ENCODE measurements around the gene PTPRD. TPM values are rescaled to one million over a fixed set of nuclear protein-coding genes. Genes with fewer than 3 reads are reported as not detected.
"Not testable (repeated sequence)": the region's sequence is repeated elsewhere in the genome, so short reads cannot be mapped to it uniquely, and the experiment has no call there.

Gene PTPRD
- total and polyA plus RNA-seq, 4 donors: 97.4 to 229 (median 161) TPM

GRCh38 chr9:10525972-10526371, 86.8 kb downstream of the PTPRD start:
- Histone ChIP-seq H3K27ac (ENCODE audit: low read depth, low read length) (no peak overlapping the region), H3K4me1 (ENCODE audit: control insufficient read depth, insufficient read depth, low read length) (no peaks in the 10 kb centered on the region), H3K36me3 (ENCODE audit: control insufficient read depth, insufficient read depth, low read length) (no peaks in the 10 kb centered on the region), H3K9me3 (ENCODE audit: control insufficient read depth, insufficient read depth, low read length) (no peaks in the 10 kb centered on the region), H3K4me3 (ENCODE audit: low read depth, low read length) (no peak overlapping the region), H3K27me3 (ENCODE audit: control insufficient read depth, insufficient read depth, low read length) (no peaks in the 10 kb centered on the region)
- DNase-seq (ENCODE audit: low read depth in 4 of 6, low spot score in 6 of 6): no peak
- no CpG with 5 or more reads among the region's 1 CpG for WGBS (ENCODE audit: insufficient coverage)

- WGBS (ENCODE audit: insufficient coverage): no CpG with 5 or more reads among the region's 5 CpGs
- Histone ChIP-seq H3K4me1 (ENCODE audit: control insufficient read depth, insufficient read depth, low read length) (no peaks in the 10 kb centered on the region), H3K9me3 (ENCODE audit: control insufficient read depth, insufficient read depth, low read length) (no peaks in the 10 kb centered on the region), H3K36me3 (ENCODE audit: control insufficient read depth, insufficient read depth, low read length) (no peaks in the 10 kb centered on the region), H3K27me3 (ENCODE audit: control insufficient read depth, insufficient read depth, low read length) (no peaks in the 10 kb centered on the region), H3K27ac (ENCODE audit: low read depth, low read length) (no peak overlapping the region), H3K4me3 (ENCODE audit: low read depth, low read length) (no peak overlapping the region)
- DNase-seq (ENCODE audit: low read depth in 4 of 6, low spot score in 6 of 6): peak in 1 of 6 donors; percentile 30
These were observed 89.6 kb downstream of the PTPRD start for GRCh38 chr9:10523164-10523563.

- 100% methylated on average over 1 of the region's 3 CpGs for WGBS (ENCODE audit: insufficient coverage)
- no peaks in the 10 kb centered on the region for H3K27me3 ChIP-seq (ENCODE audit: control insufficient read depth, insufficient read depth, low read length)
- H3K4me1 ChIP-seq (ENCODE audit: control insufficient read depth, insufficient read depth, low read length): no peaks in the 10 kb centered on the region
- H3K27ac ChIP-seq (ENCODE audit: low read depth, low read length): no peak overlapping the region
- H3K9me3 ChIP-seq (ENCODE audit: control insufficient read depth, insufficient read depth, low read length): no peaks in the 10 kb centered on the region
- no peak overlapping the region for H3K4me3 ChIP-seq (ENCODE audit: low read depth, low read length)
- H3K36me3 ChIP-seq (ENCODE audit: control insufficient read depth, insufficient read depth, low read length): no peaks in the 10 kb centered on the region
- DNase-seq (ENCODE audit: low read depth in 4 of 6, low spot score in 6 of 6): no peak
These were observed 100.7 kb downstream of the PTPRD start for GRCh38 chr9:10512144-10512543.

- no peaks in the 10 kb centered on the region for H3K4me1 ChIP-seq (ENCODE audit: control insufficient read depth, insufficient read depth, low read length)
- 100% methylated on average over 2 of the region's 4 CpGs for WGBS (ENCODE audit: insufficient coverage)
- peaks cover 2% of the 10 kb centered on the region for H3K9me3 ChIP-seq (ENCODE audit: control insufficient read depth, insufficient read depth, low read length)
- H3K4me3 ChIP-seq (ENCODE audit: low read depth, low read length): no peak overlapping the region
- no peak overlapping the region for H3K27ac ChIP-seq (ENCODE audit: low read depth, low read length)
- no peaks in the 10 kb centered on the region for H3K36me3 ChIP-seq (ENCODE audit: control insufficient read depth, insufficient read depth, low read length)
- H3K27me3 ChIP-seq (ENCODE audit: control insufficient read depth, insufficient read depth, low read length): no peaks in the 10 kb centered on the region
- no peak for DNase-seq (ENCODE audit: low read depth in 4 of 6, low spot score in 6 of 6)
These were observed 123.9 kb downstream of the PTPRD start for GRCh38 chr9:10488937-10489336.

- no peak overlapping the region for H3K4me3 ChIP-seq (ENCODE audit: low read depth, low read length)
- WGBS (ENCODE audit: insufficient coverage): no CpG with 5 or more reads among the region's 3 CpGs
- no peaks in the 10 kb centered on the region for H3K4me1 ChIP-seq (ENCODE audit: control insufficient read depth, insufficient read depth, low read length)
- no peak for DNase-seq (ENCODE audit: low read depth in 4 of 6, low spot score in 6 of 6)
- H3K27me3 ChIP-seq (ENCODE audit: control insufficient read depth, insufficient read depth, low read length): no peaks in the 10 kb centered on the region
- no peaks in the 10 kb centered on the region for H3K36me3 ChIP-seq (ENCODE audit: control insufficient read depth, insufficient read depth, low read length)
- no peak overlapping the region for H3K27ac ChIP-seq (ENCODE audit: low read depth, low read length)
- H3K9me3 ChIP-seq (ENCODE audit: control insufficient read depth, insufficient read depth, low read length): no peaks in the 10 kb centered on the region
These were observed 133.6 kb downstream of the PTPRD start for GRCh38 chr9:10479172-10479571.

GRCh38 chr9:10449201-10449617, 163.6 kb downstream of the PTPRD start:
- H3K4me1 ChIP-seq (ENCODE audit: control insufficient read depth, insufficient read depth, low read length); H3K36me3 ChIP-seq (ENCODE audit: control insufficient read depth, insufficient read depth, low read length); H3K9me3 ChIP-seq (ENCODE audit: control insufficient read depth, insufficient read depth, low read length); H3K4me3 ChIP-seq (ENCODE audit: low read depth, low read length); H3K27ac ChIP-seq (ENCODE audit: low read depth, low read length); DNase-seq (ENCODE audit: low read depth in 4 of 6, low spot score in 6 of 6); H3K27me3 ChIP-seq (ENCODE audit: control insufficient read depth, insufficient read depth, low read length): not testable (repeated sequence)
- WGBS (ENCODE audit: insufficient coverage): 97% methylated on average over 25 of the region's 28 CpGs

- Histone ChIP-seq H3K9me3 (ENCODE audit: control insufficient read depth, insufficient read depth, low read length) (no peaks in the 10 kb centered on the region), H3K4me1 (ENCODE audit: control insufficient read depth, insufficient read depth, low read length) (no peaks in the 10 kb centered on the region), H3K27ac (ENCODE audit: low read depth, low read length) (no peak overlapping the region), H3K27me3 (ENCODE audit: control insufficient read depth, insufficient read depth, low read length) (no peaks in the 10 kb centered on the region), H3K36me3 (ENCODE audit: control insufficient read depth, insufficient read depth, low read length) (no peaks in the 10 kb centered on the region), H3K4me3 (ENCODE audit: low read depth, low read length) (no peak overlapping the region)
- no peak for DNase-seq (ENCODE audit: low read depth in 4 of 6, low spot score in 6 of 6)
- 61% methylated on average over 3 of the region's 3 CpGs for WGBS (ENCODE audit: insufficient coverage)
These were observed 165.8 kb downstream of the PTPRD start for GRCh38 chr9:10447036-10447435.

- no peaks in the 10 kb centered on the region for H3K9me3 ChIP-seq (ENCODE audit: control insufficient read depth, insufficient read depth, low read length)
- H3K4me1 ChIP-seq (ENCODE audit: control insufficient read depth, insufficient read depth, low read length): no peaks in the 10 kb centered on the region
- H3K27ac ChIP-seq (ENCODE audit: low read depth, low read length): no peak overlapping the region
- H3K36me3 ChIP-seq (ENCODE audit: control insufficient read depth, insufficient read depth, low read length): no peaks in the 10 kb centered on the region
- H3K4me3 ChIP-seq (ENCODE audit: low read depth, low read length): no peak overlapping the region
- no peak for DNase-seq (ENCODE audit: low read depth in 4 of 6, low spot score in 6 of 6)
- no peaks in the 10 kb centered on the region for H3K27me3 ChIP-seq (ENCODE audit: control insufficient read depth, insufficient read depth, low read length)
These were observed 169.0 kb downstream of the PTPRD start for GRCh38 chr9:10443868-10444204.

GRCh38 chr9:10443181-10443867, 169.5 kb downstream of the PTPRD start:
- Histone ChIP-seq H3K27ac (ENCODE audit: low read depth, low read length) (no peak overlapping the region), H3K36me3 (ENCODE audit: control insufficient read depth, insufficient read depth, low read length) (no peaks in the 10 kb centered on the region), H3K4me1 (ENCODE audit: control insufficient read depth, insufficient read depth, low read length) (no peaks in the 10 kb centered on the region), H3K9me3 (ENCODE audit: control insufficient read depth, insufficient read depth, low read length) (no peaks in the 10 kb centered on the region), H3K4me3 (ENCODE audit: low read depth, low read length) (no peak overlapping the region), H3K27me3 (ENCODE audit: control insufficient read depth, insufficient read depth, low read length) (no peaks in the 10 kb centered on the region)
- DNase-seq (ENCODE audit: low read depth in 4 of 6, low spot score in 6 of 6): peak in 1 of 6 donors; percentile 33
- WGBS (ENCODE audit: insufficient coverage): 83% methylated on average over 1 of the region's 4 CpGs

GRCh38 chr9:10438955-10439354, 173.8 kb downstream of the PTPRD start:
- Histone ChIP-seq H3K9me3 (ENCODE audit: control insufficient read depth, insufficient read depth, low read length) (no peaks in the 10 kb centered on the region), H3K36me3 (ENCODE audit: control insufficient read depth, insufficient read depth, low read length) (no peaks in the 10 kb centered on the region), H3K4me3 (ENCODE audit: low read depth, low read length) (no peak overlapping the region), H3K27ac (ENCODE audit: low read depth, low read length) (no peak overlapping the region), H3K27me3 (ENCODE audit: control insufficient read depth, insufficient read depth, low read length) (no peaks in the 10 kb centered on the region), H3K4me1 (ENCODE audit: control insufficient read depth, insufficient read depth, low read length) (no peaks in the 10 kb centered on the region)
- no peak for DNase-seq (ENCODE audit: low read depth in 4 of 6, low spot score in 6 of 6)
- 23% methylated on average over 5 of the region's 7 CpGs for WGBS (ENCODE audit: insufficient coverage)

All from spinal cord (tissue), 10 donors.